Ovary (tissue), 3 donors: ENCODE results near the gene CEP164.

ENCODE experiments used
- EP300 ChIP-seq: sonication (generic); formaldehyde crosslinking; IDR thresholded peaks from one replicate; pipeline ENCODE4 v1.6.1; 2017; ENCODE audit warnings: antibody characterized with exemption
- POLR2A ChIP-seq: fragments of 450-650 bp; IDR thresholded peaks from one replicate; pipeline ENCODE4 v1.6.1; 2017; ENCODE audit warnings: antibody characterized with exemption, mild to moderate bottlenecking, moderate library complexity
- TF ChIP-seq, protein P1 (sequence below), 3 donors: fragments of 450-650 bp in 2 of 3; fragments of 200-600 bp in 1 of 3; IDR thresholded peaks; one replicate each; pipeline versions ENCODE4 v1.5.1 to v1.8.0; 2016 to 2022; ENCODE audit warnings: antibody characterized with exemption in 3 of 3, mild to moderate bottlenecking in 1 of 3
- donor health status: DM: no; HTN: no; CAD: no.

GRCh38 chr11:117369534-117369933, 41.9 kb downstream of the CEP164 start:
- TF ChIP-seq, protein P1, sequence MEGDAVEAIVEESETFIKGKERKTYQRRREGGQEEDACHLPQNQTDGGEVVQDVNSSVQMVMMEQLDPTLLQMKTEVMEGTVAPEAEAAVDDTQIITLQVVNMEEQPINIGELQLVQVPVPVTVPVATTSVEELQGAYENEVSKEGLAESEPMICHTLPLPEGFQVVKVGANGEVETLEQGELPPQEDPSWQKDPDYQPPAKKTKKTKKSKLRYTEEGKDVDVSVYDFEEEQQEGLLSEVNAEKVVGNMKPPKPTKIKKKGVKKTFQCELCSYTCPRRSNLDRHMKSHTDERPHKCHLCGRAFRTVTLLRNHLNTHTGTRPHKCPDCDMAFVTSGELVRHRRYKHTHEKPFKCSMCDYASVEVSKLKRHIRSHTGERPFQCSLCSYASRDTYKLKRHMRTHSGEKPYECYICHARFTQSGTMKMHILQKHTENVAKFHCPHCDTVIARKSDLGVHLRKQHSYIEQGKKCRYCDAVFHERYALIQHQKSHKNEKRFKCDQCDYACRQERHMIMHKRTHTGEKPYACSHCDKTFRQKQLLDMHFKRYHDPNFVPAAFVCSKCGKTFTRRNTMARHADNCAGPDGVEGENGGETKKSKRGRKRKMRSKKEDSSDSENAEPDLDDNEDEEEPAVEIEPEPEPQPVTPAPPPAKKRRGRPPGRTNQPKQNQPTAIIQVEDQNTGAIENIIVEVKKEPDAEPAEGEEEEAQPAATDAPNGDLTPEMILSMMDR (IDR thresholded peaks at IDR 0.05): no peak
- TF ChIP-seq EP300 (no peak), POLR2A (no peak)
